ENCODE measurements around the gene MISFA.

Gene MISFA

DNA sequence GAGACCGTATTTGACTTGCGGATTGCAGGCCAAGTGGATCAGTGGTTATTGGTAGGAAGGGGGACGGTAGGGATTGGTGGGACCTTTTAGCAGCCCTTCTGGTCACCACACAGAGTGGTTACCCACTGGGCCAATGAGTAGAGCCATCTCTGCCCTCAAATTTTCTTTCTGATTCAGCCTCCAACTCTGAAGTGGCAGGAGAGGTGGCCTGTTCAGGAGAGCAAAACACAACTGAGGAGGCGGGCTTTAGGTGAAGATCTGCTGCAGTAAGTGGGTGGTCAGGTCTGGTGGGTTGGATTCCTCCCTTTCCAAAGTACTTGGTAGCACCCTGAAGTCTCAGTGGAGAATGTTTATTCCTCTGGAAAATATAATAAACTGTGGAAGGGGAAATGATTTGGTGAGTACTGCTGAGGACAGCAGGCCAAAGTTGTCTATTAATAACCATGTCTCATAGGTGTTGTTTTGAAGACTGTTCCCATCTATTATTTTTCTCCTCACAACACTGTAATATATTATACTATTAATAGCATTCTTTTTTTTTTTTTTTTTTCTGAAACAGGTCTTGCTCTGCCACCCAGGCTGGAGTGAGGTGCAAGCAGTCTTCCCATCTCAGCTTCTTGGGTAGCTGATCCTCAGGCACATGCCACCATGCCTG lies 1.5 kb downstream of the MISFA start:
- H3K4me3 Mint-ChIP-seq: no peak overlapping the region
- CTCF ChIA-PET: no interaction called here
- DNase-seq: no peak
- peaks cover 3% of the 10 kb centered on the region for H3K27me3 Mint-ChIP-seq
- no peak overlapping the region for H3K27ac Mint-ChIP-seq
- no peaks in the 10 kb centered on the region for H3K4me1 Mint-ChIP-seq
- H3K36me3 Mint-ChIP-seq: peaks cover 3% of the 10 kb centered on the region
- no peaks in the 10 kb centered on the region for H3K9me3 Mint-ChIP-seq

DNA sequence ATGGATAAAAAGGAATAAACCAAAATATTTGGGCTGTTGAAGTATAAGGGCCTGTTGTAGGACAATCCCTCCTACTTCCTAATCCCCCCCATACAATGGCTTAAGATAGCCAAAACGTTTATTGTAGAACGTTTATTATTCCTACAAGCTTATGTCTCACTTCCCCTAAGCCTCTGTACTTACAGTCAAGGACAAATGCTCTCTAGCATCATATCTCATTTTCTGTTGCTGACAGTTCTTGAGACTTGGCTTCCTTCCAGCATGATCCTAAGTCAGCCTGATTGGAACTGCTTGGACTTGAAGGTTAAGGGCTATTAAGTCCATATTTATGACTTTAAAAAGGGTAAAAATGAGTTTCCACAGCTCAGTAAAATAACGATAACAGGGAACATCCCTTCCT lies 8.8 kb downstream of the MISFA start:
- Mint-ChIP-seq H3K4me1 (no peaks in the 10 kb centered on the region), H3K4me3 (no peak overlapping the region), H3K9me3 (no peaks in the 10 kb centered on the region), H3K27me3 (peaks cover 2% of the 10 kb centered on the region), H3K27ac (no peak overlapping the region), H3K36me3 (peaks cover 22% of the 10 kb centered on the region)
- CTCF ChIA-PET: no interaction called here
- no peak for DNase-seq

DNA sequence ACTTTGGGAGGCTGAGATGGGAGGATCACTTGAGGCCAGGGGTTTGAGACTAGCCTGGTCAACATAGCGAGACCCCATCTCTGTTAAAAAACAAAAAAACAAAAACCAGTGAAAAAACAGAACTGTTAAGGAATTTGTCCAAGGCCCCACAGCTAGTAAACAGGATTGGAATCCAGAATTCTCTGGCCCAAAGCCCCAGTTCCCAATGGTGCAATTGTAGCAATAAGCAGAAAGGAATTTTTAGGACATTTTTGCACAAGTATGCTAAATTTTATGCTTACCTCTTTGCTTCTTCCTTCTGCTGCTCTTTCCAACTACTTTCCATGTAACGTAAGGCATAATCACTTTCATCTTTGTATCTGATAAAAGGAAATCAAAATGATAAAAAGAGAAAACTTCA lies 11.6 kb downstream of the MISFA start:
- Mint-ChIP-seq H3K9me3 (no peaks in the 10 kb centered on the region), H3K4me3 (no peak overlapping the region), H3K27me3 (no peaks in the 10 kb centered on the region), H3K4me1 (peaks cover 12% of the 10 kb centered on the region), H3K36me3 (peaks cover 45% of the 10 kb centered on the region), H3K27ac (no peak overlapping the region)
- DNase-seq: no peak
- CTCF ChIA-PET: no interaction called here

DNA sequence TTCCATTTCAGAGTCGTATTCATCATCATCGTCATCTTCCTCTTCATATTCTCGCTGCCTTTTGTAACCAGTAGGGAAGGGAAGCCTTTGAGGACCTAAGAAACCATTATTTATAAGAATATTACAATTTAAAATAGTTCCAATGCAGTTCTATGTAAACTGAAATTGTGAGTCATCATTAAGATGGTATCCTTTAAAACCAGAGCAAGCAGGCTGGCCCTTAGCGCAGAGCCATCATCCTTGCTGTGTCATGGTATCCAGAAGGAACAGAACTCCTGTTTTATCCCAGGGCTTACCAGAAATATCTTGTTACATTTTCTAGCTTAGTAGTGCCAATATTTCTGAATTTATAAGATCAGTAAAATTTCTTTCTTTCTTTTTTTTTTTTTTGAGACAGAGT lies 12.8 kb downstream of the MISFA start:
- no peak for DNase-seq
- no peaks in the 10 kb centered on the region for H3K27me3 Mint-ChIP-seq
- no peaks in the 10 kb centered on the region for H3K9me3 Mint-ChIP-seq
- no peak overlapping the region for H3K27ac Mint-ChIP-seq
- peaks cover 23% of the 10 kb centered on the region for H3K4me1 Mint-ChIP-seq
- CTCF ChIA-PET: no interaction called here
- H3K36me3 Mint-ChIP-seq: peaks cover 47% of the 10 kb centered on the region
- H3K4me3 Mint-ChIP-seq: no peak overlapping the region

DNA sequence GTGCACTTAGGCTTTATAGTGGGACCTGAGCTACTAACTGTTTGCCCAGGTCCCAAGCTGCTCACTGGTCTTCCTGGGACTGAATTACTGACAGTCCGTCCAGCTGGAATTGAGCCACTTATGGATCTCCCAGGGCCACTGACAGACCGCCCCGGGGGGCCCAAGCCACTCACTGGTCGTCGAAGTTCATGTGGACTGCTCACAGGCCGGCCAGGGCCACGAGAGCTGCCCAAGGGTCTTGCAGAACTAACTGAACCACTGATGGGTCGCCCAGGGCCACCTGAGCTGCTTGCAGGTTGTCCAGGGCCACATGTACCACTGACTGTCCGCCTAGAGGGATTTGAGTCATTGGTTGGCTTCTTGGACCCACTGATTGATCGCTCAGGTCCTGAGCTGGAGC lies 15.1 kb downstream of the MISFA start:
- no peak overlapping the region for H3K4me3 Mint-ChIP-seq
- peaks cover 45% of the 10 kb centered on the region for H3K4me1 Mint-ChIP-seq
- H3K9me3 Mint-ChIP-seq: no peaks in the 10 kb centered on the region
- DNase-seq: no peak
- H3K36me3 Mint-ChIP-seq: peaks cover 46% of the 10 kb centered on the region
- CTCF ChIA-PET: interaction anchor here (0.6 to 3.8 kb wide), 4 partner anchors 24 to 391 kb away, joined by 3 to 15 read pairs (median 4); no protein-coding TSS in a partner anchor
- no peak overlapping the region for H3K27ac Mint-ChIP-seq
- no peaks in the 10 kb centered on the region for H3K27me3 Mint-ChIP-seq

DNA sequence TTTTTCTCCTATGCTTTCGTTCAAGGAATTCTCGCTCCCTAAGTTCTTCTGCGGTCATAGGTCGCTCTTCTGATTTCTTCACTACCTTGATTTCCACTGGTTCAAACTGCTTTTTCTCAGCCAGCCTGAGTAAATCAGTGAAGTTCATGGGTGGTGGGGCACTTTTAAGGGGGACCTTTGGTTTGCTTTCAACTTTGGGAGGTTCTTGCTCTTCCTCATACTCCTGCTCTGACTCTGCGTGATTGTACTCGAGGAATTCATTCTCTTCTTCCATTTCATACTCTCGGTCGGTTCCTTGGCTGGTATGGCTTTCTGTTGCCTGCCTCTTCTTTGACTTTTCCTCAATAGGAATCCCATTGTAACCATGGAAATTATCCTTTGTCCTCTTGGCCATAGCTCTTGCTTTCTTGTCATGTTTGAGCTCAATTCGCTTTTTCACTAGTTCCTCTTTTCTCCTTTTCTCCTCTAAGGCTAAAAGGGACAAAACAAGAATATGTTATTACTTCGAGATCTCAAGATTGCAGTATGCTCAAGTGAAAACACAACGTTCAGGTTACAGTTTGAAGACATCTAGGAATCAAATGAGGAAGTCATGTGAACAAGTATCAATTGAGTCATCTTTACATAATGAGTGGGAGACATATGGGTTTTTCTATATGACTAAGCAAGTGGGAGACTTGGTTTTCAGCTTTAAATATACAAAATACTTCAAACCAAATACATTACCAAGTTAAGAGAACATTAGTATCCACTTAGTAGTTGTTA lies 16.2 kb downstream of the MISFA start:
- Mint-ChIP-seq H3K4me3 (no peak overlapping the region), H3K4me1 (peaks cover 48% of the 10 kb centered on the region), H3K9me3 (no peaks in the 10 kb centered on the region), H3K27ac (peak overlapping the region; percentile 6), H3K27me3 (no peaks in the 10 kb centered on the region), H3K36me3 (peaks cover 43% of the 10 kb centered on the region)
- DNase-seq: no peak
- CTCF ChIA-PET: interaction anchor here (1.0 to 3.8 kb wide), 3 partner anchors 35 to 115 kb away, joined by 3 to 15 read pairs (median 4); no protein-coding TSS in a partner anchor

DNA sequence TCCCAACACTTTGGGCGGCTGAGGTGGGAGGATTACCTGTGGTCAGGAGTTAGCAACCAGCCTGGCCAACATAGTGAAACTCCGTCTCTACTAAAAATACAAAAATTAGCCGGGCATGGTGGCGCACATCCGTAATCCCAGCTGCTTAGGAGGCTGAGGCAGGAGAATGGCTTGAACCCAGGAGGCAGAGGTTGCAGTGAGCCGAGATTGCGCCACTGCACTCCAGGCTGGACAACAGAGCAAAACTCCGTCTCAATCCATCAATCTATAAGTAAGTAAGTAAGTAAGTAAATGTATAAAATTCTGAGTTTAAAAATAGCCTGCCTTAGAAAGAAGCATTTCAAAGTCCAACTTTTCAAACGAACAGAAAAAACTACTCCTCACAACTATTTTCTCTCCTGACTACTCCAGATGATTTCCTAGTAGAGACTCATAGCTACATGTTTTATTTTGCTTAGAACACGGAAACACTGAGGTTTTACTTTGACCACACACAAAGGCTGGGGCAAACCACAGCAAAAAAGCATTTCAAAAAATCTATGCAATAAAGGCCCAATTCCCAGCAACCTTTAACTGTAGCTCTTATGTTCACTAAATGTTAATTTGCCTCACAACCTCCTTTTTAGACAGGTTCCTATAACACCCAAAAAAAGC lies 18.2 kb downstream of the MISFA start:
- DNase-seq: peak; percentile 63
- peaks cover 59% of the 10 kb centered on the region for H3K4me1 Mint-ChIP-seq
- H3K36me3 Mint-ChIP-seq: peaks cover 40% of the 10 kb centered on the region
- H3K9me3 Mint-ChIP-seq: no peaks in the 10 kb centered on the region
- peak overlapping the region; percentile 83 for H3K27ac Mint-ChIP-seq
- CTCF ChIA-PET: interaction anchor here (0.9 to 3.8 kb wide), 5 partner anchors 13 to 104 kb away, joined by 4 to 15 read pairs (median 5); partner anchors contain the start of gene SPTY2D1
- peak overlapping the region; percentile 59 for H3K4me3 Mint-ChIP-seq
- no peaks in the 10 kb centered on the region for H3K27me3 Mint-ChIP-seq

DNA sequence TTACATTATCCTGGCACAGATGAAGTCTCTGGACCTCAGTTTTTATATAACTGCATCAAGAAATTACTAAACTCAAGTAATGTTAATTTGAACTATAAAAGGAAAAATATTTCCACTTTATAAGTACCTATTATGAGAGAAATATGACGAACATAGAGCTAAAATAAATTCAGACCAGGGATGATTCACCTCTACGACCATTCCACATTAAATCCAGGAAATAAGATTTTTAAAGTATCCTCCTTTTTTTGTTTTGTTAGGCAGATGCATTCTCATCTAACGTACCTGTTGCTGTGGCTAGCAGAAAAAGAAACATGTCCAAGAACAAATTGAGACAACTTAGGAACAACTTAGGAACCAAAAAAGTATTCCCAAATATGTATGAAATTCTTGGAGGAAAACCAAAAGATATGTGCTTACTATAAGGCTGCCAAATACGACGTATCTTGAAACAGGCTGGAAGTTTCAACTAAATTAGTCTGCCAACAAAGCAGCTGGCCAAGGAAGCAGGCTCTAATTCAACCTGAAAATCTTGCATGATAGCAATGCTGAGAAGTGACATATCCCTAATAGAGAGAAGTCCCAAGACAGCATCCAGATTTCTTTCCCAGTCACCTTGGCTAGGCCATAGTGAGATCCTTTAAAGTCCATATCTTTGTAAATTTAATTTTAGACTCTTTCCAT lies 18.9 kb downstream of the MISFA start:
- Mint-ChIP-seq H3K9me3 (no peaks in the 10 kb centered on the region), H3K4me1 (peaks cover 59% of the 10 kb centered on the region)

DNA sequence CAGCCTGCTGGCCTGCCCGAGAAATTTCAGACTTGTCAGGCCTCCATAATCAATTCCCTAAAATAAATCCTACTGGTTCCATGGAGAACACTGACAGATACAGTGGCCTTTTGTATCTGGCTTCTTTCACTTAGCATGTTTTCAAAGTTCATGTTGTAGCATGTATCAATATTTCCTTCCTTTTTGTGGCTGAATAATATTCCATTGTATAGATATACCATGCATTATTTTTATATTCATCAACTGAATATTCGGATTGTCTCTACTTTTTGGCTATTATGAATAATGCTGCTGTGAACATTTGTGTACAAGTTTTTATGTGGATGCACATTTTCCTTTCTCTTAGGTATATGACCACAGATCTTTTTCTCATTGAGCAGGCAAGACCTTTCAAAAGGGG lies 24.1 kb downstream of the MISFA start:
- CTCF ChIA-PET: no interaction called here
- no peak for DNase-seq
- Mint-ChIP-seq H3K9me3 (peaks cover 3% of the 10 kb centered on the region), H3K4me3 (no peak overlapping the region), H3K36me3 (peaks cover 14% of the 10 kb centered on the region), H3K4me1 (peaks cover 29% of the 10 kb centered on the region), H3K27me3 (no peaks in the 10 kb centered on the region), H3K27ac (no peak overlapping the region)

More for the DNA sequence above, 18.9 kb downstream of the MISFA start:
- Mint-ChIP-seq H3K4me3 (peak overlapping the region; percentile 59), H3K36me3 (peaks cover 37% of the 10 kb centered on the region), H3K27me3 (no peaks in the 10 kb centered on the region), H3K27ac (peak overlapping the region; percentile 83)
- CTCF ChIA-PET: interaction anchor here (0.9 to 3.8 kb wide), 5 partner anchors 13 to 103 kb away, joined by 4 to 15 read pairs (median 5); partner anchors contain the start of gene SPTY2D1
- no peak for DNase-seq

DNA sequence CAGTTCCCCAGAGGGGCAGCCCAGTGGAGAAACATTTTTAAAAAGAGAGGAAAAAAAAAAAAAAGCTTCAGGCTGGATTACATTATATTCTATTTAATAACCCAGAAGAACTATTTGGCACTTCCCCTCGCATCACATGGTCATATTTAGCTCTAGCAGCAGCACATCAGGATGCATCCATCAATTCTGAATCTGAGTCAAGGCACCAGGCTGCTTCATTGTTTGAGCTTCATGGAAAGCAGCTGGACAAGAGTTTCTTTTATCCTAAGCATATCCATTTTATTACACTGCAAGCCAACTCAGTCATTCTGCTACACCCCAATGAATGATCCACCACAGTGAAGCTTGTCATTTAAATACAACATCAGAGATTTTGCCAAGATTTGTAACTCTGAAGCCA lies 24.6 kb downstream of the MISFA start:
- H3K36me3 Mint-ChIP-seq: peaks cover 12% of the 10 kb centered on the region
- CTCF ChIA-PET: no interaction called here
- peaks cover 24% of the 10 kb centered on the region for H3K4me1 Mint-ChIP-seq
- no peak overlapping the region for H3K27ac Mint-ChIP-seq
- no peaks in the 10 kb centered on the region for H3K27me3 Mint-ChIP-seq
- H3K9me3 Mint-ChIP-seq: peaks cover 3% of the 10 kb centered on the region
- no peak overlapping the region for H3K4me3 Mint-ChIP-seq
- no peak for DNase-seq

DNA sequence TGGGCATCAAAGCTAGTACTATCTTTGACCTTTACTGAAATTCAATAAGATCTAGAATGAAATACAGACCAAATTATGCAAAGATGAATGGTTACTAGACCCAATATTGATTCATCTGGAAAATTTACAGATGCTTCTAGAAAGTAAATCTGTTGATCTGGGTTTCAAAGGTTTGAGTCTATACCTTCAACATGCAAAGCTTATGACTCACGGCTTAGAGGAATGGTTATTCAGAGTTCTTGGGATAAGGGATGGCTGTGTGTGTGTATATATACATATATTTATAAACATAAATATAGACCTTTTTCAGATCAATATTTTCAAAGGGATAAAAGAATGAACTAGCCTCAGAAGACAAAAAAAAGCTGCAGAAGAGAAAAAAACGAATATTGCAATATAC lies 33.3 kb downstream of the MISFA start:
- no peak for DNase-seq
- no peaks in the 10 kb centered on the region for H3K9me3 Mint-ChIP-seq
- H3K36me3 Mint-ChIP-seq: peaks cover 6% of the 10 kb centered on the region

DNA sequence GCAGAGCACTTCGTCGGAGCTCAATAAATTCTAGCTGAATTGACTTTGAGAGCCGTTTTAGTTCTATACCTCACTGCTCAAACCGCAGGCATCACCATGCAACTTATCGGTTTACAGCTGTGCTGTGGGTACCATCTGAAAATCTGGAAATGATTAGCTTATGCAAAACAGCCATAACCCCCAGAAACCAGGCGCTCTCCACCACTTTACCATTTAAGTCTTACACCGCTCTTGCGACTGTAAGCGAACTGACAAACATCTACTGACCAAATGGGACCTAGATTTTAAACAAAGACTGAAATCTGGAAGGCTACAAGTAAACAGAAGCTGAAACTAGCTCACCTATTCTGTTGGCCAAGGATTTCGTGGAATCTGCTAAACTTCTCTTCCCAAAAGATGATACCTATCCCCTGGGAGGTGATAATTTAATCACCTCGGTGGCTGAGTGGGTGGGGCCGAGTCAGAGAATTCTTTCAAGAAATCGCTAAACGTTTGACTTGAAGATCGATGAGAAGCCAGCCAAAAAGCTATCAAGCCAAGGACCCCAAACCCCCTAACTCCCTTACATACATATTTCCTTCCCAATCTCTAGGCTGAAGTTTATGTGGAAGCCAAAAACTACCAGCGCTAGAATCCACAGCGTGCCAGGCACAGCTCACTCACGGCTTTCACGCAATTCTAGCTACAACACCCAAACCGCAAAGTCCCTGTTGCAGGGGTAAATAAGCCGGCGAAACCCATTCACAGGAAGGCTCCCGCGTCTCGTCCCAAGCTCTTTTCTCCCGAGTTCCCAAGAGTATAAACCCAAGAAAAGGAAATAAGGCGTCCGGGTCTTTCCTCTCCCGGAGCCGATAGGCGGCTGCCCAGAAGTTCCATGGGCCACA lies 33.9 kb downstream of the MISFA start:
- Mint-ChIP-seq H3K4me3 (peak overlapping the region; percentile 99), H3K4me1 (peaks cover 32% of the 10 kb centered on the region), H3K27ac (peak overlapping the region; percentile 99), H3K36me3 (peaks cover 3% of the 10 kb centered on the region), H3K9me3 (no peaks in the 10 kb centered on the region), H3K27me3 (no peaks in the 10 kb centered on the region)
- CTCF ChIA-PET: interaction anchor here (0.7 to 1.6 kb wide), 9 partner anchors 16 to 390 kb away, joined by 3 to 6 read pairs (median 4); partner anchors contain the start of gene TMEM86A
- peak; percentile 21 for DNase-seq

More for the DNA sequence above, 33.3 kb downstream of the MISFA start:
- CTCF ChIA-PET: interaction anchor here (0.7 to 1.6 kb wide), 4 partner anchors 15 to 93 kb away, joined by 3 to 6 read pairs (median 4); no protein-coding TSS in a partner anchor
- H3K27ac Mint-ChIP-seq: peak overlapping the region; percentile 24
- peak overlapping the region; percentile 99 for H3K4me3 Mint-ChIP-seq
- peaks cover 36% of the 10 kb centered on the region for H3K4me1 Mint-ChIP-seq
- no peaks in the 10 kb centered on the region for H3K27me3 Mint-ChIP-seq
